A673 (cell line): ENCODE measurements around the gene HNMT. TPM values are rescaled to one million over a fixed set of nuclear protein-coding genes. Genes with fewer than 3 reads are reported as not detected.

Source experiments
- BruUV-seq: library from RNA; stranded (reverse); fragments of 400-500 nt; replicated peaks from 2 replicates; lab custom pipeline; 2021; lab: Mats Ljungman, UMichigan
- CTCF ChIA-PET: fragments of 300-600 bp; sonication (Branson Sonifier 250); formaldehyde crosslinking; loops from one replicate; lab custom pipeline; 2022; ENCODE audit warnings: antibody characterized with exemption; lab: Charles Lee
- POLR2A ChIA-PET: fragments of 300-600 bp; sonication (Branson Sonifier 250); formaldehyde crosslinking; loops from one replicate; lab custom pipeline; 2022; ENCODE audit warnings: antibody characterized with exemption; ENCODE audit not compliant: low non-redundant PET; lab: Charles Lee
- DNase-seq: peaks from one replicate; pipeline ENCODE4 v3.0.0-alpha.2; 2015; ENCODE audit warnings: low spot score
- H3K27ac ChIP-seq: fragments of 200-600 bp; sonication (generic); 2 replicates; pipeline ENCODE4 v1.5.1; 2016; ENCODE audit warnings: mixed run types, low read depth, mild to moderate bottlenecking, mixed read lengths, antibody characterized with exemption, low read length; ENCODE audit not compliant: poor library complexity, severe bottlenecking
- H3K27me3 ChIP-seq: fragments of 200-600 bp; sonication (generic); replicated peaks from 2 replicates; pipeline ENCODE4 v1.6.1; 2017; ENCODE audit warnings: mixed run types, low read depth, mild to moderate bottlenecking, mixed read lengths, antibody characterized with exemption, low read length; ENCODE audit not compliant: insufficient read depth, poor library complexity
- H3K36me3 ChIP-seq: fragments of 200-600 bp; sonication (generic); 2 replicates; pipeline ENCODE4 v1.6.1; 2016; ENCODE audit warnings: mixed run types, mild to moderate bottlenecking, mixed read lengths, antibody characterized with exemption, low read length; ENCODE audit not compliant: insufficient read depth, poor library complexity, severe bottlenecking
- H3K4me1 ChIP-seq: fragments of 200-600 bp; sonication (generic); 2 replicates; pipeline ENCODE4 v1.6.1; 2017; ENCODE audit warnings: mixed run types, mild to moderate bottlenecking, mixed read lengths, antibody characterized with exemption, low read length; ENCODE audit not compliant: insufficient read depth, poor library complexity, severe bottlenecking
- H3K4me3 ChIP-seq: fragments of 200-600 bp; sonication (generic); 2 replicates; pipeline ENCODE4 v1.5.1; 2016; ENCODE audit warnings: low read depth, mixed run types, mild to moderate bottlenecking, mixed read lengths, low read length; ENCODE audit not compliant: poor library complexity, severe bottlenecking
- H3K9me3 ChIP-seq: fragments of 200-600 bp; sonication (generic); 2 replicates; pipeline ENCODE4 v1.6.1; 2016; ENCODE audit warnings: mixed run types, low read depth, mild to moderate bottlenecking, mixed read lengths, antibody characterized with exemption, low read length; ENCODE audit not compliant: poor library complexity, severe bottlenecking
- EZH2 ChIP-seq: fragments of 200-600 bp; sonication (generic); IDR thresholded peaks from 2 replicates; pipeline ENCODE4 v1.6.1; 2017; ENCODE audit warnings: borderline replicate concordance, low read depth, mild to moderate bottlenecking, mixed read lengths, antibody characterized with exemption, low read length; ENCODE audit not compliant: poor library complexity, severe bottlenecking
- intact Hi-C: fragments of 100-400 bp; cut with micrococcal nuclease; formaldehyde crosslinking; loops from one replicate; pipeline ENCODE4 v1.10.0; 2022; ENCODE audit not compliant: unreplicated experiment
- total RNA-seq: library from RNA; stranded (reverse); gene quantifications from 2 replicates; pipeline ENCODE4 v1.2.3, GENCODE V29; 2021
- TF ChIP-seq, protein P1 (sequence below): fragments of 300-800, 200-600 bp; sonication (generic); conservative IDR thresholded peaks from 2 replicates; pipeline ENCODE4 v1.5.1; 2017; ENCODE audit warnings: low read depth, mild to moderate bottlenecking, antibody characterized with exemption, low read length, moderate library complexity, mixed read lengths

The HNMT gene
- total RNA-seq, 1 experiment from 2014 or later: 0.82 TPM

DNA sequence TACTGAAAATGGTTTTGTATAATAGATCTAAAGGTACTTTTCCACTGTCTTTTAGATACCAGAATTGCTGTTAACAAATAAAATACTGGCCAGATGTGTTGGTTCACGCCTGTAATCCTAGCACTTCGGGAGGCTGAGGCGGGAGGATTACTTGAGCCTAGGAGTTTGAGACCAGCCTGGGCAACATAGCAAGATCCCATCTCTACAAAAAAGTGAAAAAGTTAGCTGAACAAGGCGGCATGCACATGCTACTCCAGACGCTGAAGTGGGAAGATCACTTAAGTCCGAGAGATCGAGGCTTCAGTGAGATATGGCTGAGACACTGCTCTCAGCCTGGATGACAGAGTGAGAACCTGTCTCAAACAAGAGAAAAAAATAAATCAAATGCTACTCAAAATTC is 2.8 kb downstream of the HNMT start:
- Histone ChIP-seq H3K27ac (no peak overlapping the region), H3K4me3 (no peak overlapping the region), H3K9me3 (no peaks in the 10 kb centered on the region), H3K36me3 (no peaks in the 10 kb centered on the region), H3K4me1 (peaks cover 11% of the 10 kb centered on the region), H3K27me3 (no peaks in the 10 kb centered on the region)
- intact Hi-C loops: no loop called here
- BruUV-seq: no TSS peak
- CTCF ChIA-PET: no interaction called here
- POLR2A ChIA-PET: no interaction called here
- no peak for TF ChIP-seq EZH2
- TF ChIP-seq, protein P1, sequence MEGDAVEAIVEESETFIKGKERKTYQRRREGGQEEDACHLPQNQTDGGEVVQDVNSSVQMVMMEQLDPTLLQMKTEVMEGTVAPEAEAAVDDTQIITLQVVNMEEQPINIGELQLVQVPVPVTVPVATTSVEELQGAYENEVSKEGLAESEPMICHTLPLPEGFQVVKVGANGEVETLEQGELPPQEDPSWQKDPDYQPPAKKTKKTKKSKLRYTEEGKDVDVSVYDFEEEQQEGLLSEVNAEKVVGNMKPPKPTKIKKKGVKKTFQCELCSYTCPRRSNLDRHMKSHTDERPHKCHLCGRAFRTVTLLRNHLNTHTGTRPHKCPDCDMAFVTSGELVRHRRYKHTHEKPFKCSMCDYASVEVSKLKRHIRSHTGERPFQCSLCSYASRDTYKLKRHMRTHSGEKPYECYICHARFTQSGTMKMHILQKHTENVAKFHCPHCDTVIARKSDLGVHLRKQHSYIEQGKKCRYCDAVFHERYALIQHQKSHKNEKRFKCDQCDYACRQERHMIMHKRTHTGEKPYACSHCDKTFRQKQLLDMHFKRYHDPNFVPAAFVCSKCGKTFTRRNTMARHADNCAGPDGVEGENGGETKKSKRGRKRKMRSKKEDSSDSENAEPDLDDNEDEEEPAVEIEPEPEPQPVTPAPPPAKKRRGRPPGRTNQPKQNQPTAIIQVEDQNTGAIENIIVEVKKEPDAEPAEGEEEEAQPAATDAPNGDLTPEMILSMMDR: no peak
- no peak for DNase-seq

DNA sequence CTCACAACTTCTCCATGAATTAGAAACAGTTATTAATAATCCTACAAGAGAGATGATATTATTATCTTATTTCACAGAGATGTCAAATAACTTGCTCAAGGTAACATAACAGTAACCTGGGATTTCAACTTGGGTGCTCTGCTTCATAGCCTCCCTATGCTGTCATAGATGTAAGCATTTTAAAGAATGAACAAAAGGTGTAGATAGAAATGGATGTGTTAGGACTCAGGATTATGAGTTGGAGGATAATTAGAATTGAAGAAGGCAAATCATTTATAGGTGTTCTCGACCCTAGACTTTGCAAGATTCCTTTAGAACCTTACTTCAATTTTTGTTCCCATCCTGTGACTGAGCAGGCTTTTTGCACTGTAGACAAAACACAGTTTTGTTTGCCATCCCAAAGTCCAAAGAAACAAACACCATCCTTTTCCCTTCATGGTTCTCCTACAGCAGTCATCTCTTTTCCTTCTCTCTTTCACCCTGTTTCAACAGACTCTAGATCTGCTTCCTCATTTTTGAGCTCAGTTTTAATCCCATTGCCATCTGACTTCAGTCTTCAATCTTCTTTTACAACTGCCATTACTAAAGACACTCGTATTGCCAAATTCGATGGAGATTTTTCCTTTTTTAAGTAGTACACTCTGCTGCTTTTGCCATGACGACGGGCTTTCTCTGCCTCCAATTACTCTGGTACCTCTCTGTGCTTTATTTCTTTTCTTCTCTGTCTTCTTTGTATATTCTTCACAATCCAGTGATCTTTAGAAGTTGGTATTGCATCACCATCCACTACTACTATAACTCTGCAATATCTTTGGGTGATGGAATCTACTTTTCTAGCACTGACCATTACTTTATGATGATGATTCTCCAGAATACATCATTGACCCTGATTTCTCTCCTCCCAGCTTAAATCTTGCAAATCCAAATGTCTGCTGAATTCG is 4.5 kb downstream of the HNMT start:
- TF ChIP-seq EZH2: no peak
- TF ChIP-seq, protein P1: no peak
- Histone ChIP-seq H3K9me3 (no peaks in the 10 kb centered on the region), H3K27me3 (no peaks in the 10 kb centered on the region), H3K4me1 (peaks cover 10% of the 10 kb centered on the region), H3K36me3 (no peaks in the 10 kb centered on the region), H3K27ac (no peak overlapping the region), H3K4me3 (no peak overlapping the region)
- no TSS peak for BruUV-seq
- POLR2A ChIA-PET: no interaction called here
- DNase-seq: no peak
- intact Hi-C loops: no loop called here
- CTCF ChIA-PET: no interaction called here

DNA sequence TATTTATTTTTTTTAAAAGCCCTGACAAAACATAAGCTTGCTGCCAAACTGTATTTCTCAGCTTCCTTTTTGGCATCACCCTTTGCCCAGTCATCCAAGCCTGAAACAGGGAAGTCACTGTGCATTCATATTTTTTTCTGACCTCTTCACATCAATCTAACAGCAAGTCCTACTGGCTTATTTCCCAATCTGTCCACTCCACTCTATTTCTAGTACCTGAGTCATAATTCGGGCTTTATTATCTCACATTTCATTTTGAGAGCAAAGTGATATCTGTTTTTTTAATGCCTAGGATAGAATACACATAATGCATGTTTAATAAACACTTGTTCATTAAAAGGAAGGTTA is 5.1 kb downstream of the HNMT start:
- intact Hi-C loops: no loop called here
- no TSS peak for BruUV-seq
- no peaks in the 10 kb centered on the region for H3K9me3 ChIP-seq
- no peaks in the 10 kb centered on the region for H3K27me3 ChIP-seq
- H3K36me3 ChIP-seq: no peaks in the 10 kb centered on the region
- H3K27ac ChIP-seq: no peak overlapping the region
- peaks cover 4% of the 10 kb centered on the region for H3K4me1 ChIP-seq
- H3K4me3 ChIP-seq: no peak overlapping the region
- POLR2A ChIA-PET: no interaction called here
- no peak for DNase-seq
- CTCF ChIA-PET: no interaction called here
- no peak for TF ChIP-seq EZH2
- TF ChIP-seq, protein P1: no peak
